ENCODE results near the gene GSTP1.

GRCh38 chr11:67600324-67601029, 16.9 kb downstream of the GSTP1 start:
- TF ChIP-seq CTCF (IDR thresholded peaks at IDR 0.05; ENCODE audit: low read depth, low read length, poor library complexity, severe bottlenecking) (no peak), EZH2phosphoT487 (IDR thresholded peaks at IDR 0.05; ENCODE audit: borderline replicate concordance, low read length) (no peak)
